Measurements from ENCODE around the gene MCL1.
"Not testable (repeated sequence)": the region's sequence is repeated elsewhere in the genome, so short reads cannot be mapped to it uniquely, and the experiment has no call there.

Gene MCL1

GRCh38 chr1:150604226-150604588, 24.8 kb upstream of the MCL1 start:
- no peaks in the 10 kb centered on the region for H3K36me3 ChIP-seq (replicated peaks; ENCODE audit: low read depth, low read length)
- H3K4me3 ChIP-seq (ENCODE audit: low read length), result no peak overlapping the region
- no peaks in the 10 kb centered on the region for H3K27me3 ChIP-seq (ENCODE audit: low read depth, low read length)
- H3K4me1 ChIP-seq (ENCODE audit: low read length), result no peaks in the 10 kb centered on the region
- H4K20me1 ChIP-seq (ENCODE audit: insufficient read depth, low read length), result no peaks in the 10 kb centered on the region
- H2AFZ ChIP-seq (ENCODE audit: low read depth, low read length), result no peak overlapping the region
- no peak overlapping the region for H3K27ac ChIP-seq (ENCODE audit: low read length)
- no peak overlapping the region for H3K4me2 ChIP-seq (ENCODE audit: low read length)
- H3K9ac ChIP-seq (ENCODE audit: low read length), result no peak overlapping the region
- no peaks in the 10 kb centered on the region for H3K79me2 ChIP-seq (ENCODE audit: low read length)
- H3K9me3 ChIP-seq (ENCODE audit: insufficient read depth, low read length), result no peaks in the 10 kb centered on the region
- TF ChIP-seq CTCF (IDR thresholded peaks at IDR 0.05; ENCODE audit: low read depth, low read length) (no peak), EZH2phosphoT487 (IDR thresholded peaks at IDR 0.05; ENCODE audit: low read depth) (no peak)

DNA sequence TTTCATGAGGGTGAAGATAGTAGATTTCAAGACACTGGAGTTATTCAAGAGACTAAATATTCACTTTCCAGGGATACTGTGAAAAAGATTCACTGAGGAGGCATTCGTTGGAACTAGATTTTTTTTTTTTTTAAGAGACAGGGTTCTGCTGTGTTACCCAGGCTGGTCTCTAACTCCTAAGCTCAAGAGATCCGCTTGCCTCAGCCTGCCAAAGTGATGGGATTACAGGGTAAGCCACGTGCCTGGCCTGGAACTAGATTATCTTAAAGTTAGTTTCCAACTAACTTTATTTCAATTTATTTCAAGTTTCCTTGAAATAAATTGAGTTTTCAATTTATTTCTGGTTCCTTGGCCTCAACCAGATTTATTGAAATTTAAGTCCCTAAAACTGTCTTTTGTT, 24.3 kb upstream of the MCL1 start:
- Histone ChIP-seq H2AFZ (ENCODE audit: low read depth, low read length) (no peak overlapping the region), H3K79me2 (ENCODE audit: low read length) (no peaks in the 10 kb centered on the region), H3K4me3 (ENCODE audit: low read length) (no peak overlapping the region), H3K9me3 (ENCODE audit: insufficient read depth, low read length) (no peaks in the 10 kb centered on the region), H3K27me3 (ENCODE audit: low read depth, low read length) (no peaks in the 10 kb centered on the region), H3K27ac (ENCODE audit: low read length) (no peak overlapping the region), H4K20me1 (ENCODE audit: insufficient read depth, low read length) (no peaks in the 10 kb centered on the region), H3K9ac (ENCODE audit: low read length) (no peak overlapping the region), H3K36me3 (replicated peaks; ENCODE audit: low read depth, low read length) (no peaks in the 10 kb centered on the region), H3K4me2 (ENCODE audit: low read length) (no peak overlapping the region), H3K4me1 (ENCODE audit: low read length) (no peaks in the 10 kb centered on the region)
- no peak for TF ChIP-seq CTCF (IDR thresholded peaks at IDR 0.05; ENCODE audit: low read depth, low read length)
- TF ChIP-seq EZH2phosphoT487 (IDR thresholded peaks at IDR 0.05; ENCODE audit: low read depth), result no peak

GRCh38 chr1:150602372-150602771, 23.0 kb upstream of the MCL1 start:
- not testable (repeated sequence) for H3K27me3 ChIP-seq (ENCODE audit: low read depth, low read length); H4K20me1 ChIP-seq (ENCODE audit: insufficient read depth, low read length); H3K4me1 ChIP-seq (ENCODE audit: low read length); H3K79me2 ChIP-seq (ENCODE audit: low read length); H3K27ac ChIP-seq (ENCODE audit: low read length); H3K9me3 ChIP-seq (ENCODE audit: insufficient read depth, low read length); H2AFZ ChIP-seq (ENCODE audit: low read depth, low read length); H3K4me3 ChIP-seq (ENCODE audit: low read length); H3K36me3 ChIP-seq (replicated peaks; ENCODE audit: low read depth, low read length); H3K4me2 ChIP-seq (ENCODE audit: low read length); H3K9ac ChIP-seq (ENCODE audit: low read length)

- no peak overlapping the region for H3K4me3 ChIP-seq (ENCODE audit: low read length)
- no peaks in the 10 kb centered on the region for H3K9me3 ChIP-seq (ENCODE audit: insufficient read depth, low read length)
- no peak overlapping the region for H2AFZ ChIP-seq (ENCODE audit: low read depth, low read length)
- no peak overlapping the region for H3K27ac ChIP-seq (ENCODE audit: low read length)
- no peak overlapping the region for H3K4me2 ChIP-seq (ENCODE audit: low read length)
- TF ChIP-seq CTCF (IDR thresholded peaks at IDR 0.05; ENCODE audit: low read depth, low read length) (no peak), EZH2phosphoT487 (IDR thresholded peaks at IDR 0.05; ENCODE audit: low read depth) (no peak)
- H3K36me3 ChIP-seq (replicated peaks; ENCODE audit: low read depth, low read length), result no peaks in the 10 kb centered on the region
- H3K27me3 ChIP-seq (ENCODE audit: low read depth, low read length), result no peaks in the 10 kb centered on the region
- no peak overlapping the region for H3K9ac ChIP-seq (ENCODE audit: low read length)
- no peaks in the 10 kb centered on the region for H3K79me2 ChIP-seq (ENCODE audit: low read length)
- no peaks in the 10 kb centered on the region for H4K20me1 ChIP-seq (ENCODE audit: insufficient read depth, low read length)
- no peaks in the 10 kb centered on the region for H3K4me1 ChIP-seq (ENCODE audit: low read length)
Observed at GRCh38 chr1:150601540-150601939, 22.1 kb upstream of the MCL1 start.

DNA sequence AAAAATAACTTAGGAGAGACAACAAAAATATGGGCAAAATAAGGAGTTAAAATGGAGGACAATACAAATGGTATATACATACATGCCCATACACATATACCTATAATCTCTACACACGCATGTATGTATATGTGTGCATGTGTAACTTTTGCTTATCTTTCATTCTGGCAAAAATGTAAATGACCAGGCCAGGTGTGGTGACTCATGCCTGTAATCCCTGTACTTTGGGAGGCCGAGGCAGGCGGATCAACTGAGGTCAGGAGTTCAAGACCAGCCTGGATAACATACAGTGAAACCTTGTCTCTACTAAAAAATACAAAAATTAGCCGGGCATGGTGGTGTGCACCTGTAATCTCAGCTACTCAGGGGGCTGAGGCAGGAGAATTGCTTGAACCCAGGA, 18.9 kb upstream of the MCL1 start:
- not testable (repeated sequence) for H3K4me1 ChIP-seq (ENCODE audit: low read length); H3K4me2 ChIP-seq (ENCODE audit: low read length); H3K9ac ChIP-seq (ENCODE audit: low read length); H3K27me3 ChIP-seq (ENCODE audit: low read depth, low read length); H3K36me3 ChIP-seq (replicated peaks; ENCODE audit: low read depth, low read length); H3K4me3 ChIP-seq (ENCODE audit: low read length); H3K9me3 ChIP-seq (ENCODE audit: insufficient read depth, low read length); H3K27ac ChIP-seq (ENCODE audit: low read length); H2AFZ ChIP-seq (ENCODE audit: low read depth, low read length); H3K79me2 ChIP-seq (ENCODE audit: low read length); H4K20me1 ChIP-seq (ENCODE audit: insufficient read depth, low read length)
